Smooth muscle cell (in vitro differentiated cells): ENCODE measurements around the gene CD48. TPM values are rescaled to one million over a fixed set of nuclear protein-coding genes. Genes with fewer than 3 reads are reported as not detected.

ENCODE experiments used
- DNase-seq: peaks from one replicate; lab custom pipeline; 2025; ENCODE audit not compliant: unreplicated experiment; lab: John Stamatoyannopoulos, UW
- H2AFZ ChIP-seq: fragments of 200-600 bp; sonication (generic); 2 replicates; pipeline ENCODE4 v1.6.0; 2016; ENCODE audit warnings: antibody characterized with exemption, low read depth, mild to moderate bottlenecking
- H3F3A ChIP-seq: fragments of 200-600 bp; sonication (generic); 2 replicates; pipeline ENCODE4 v1.6.0; 2017; ENCODE audit warnings: antibody characterized with exemption, low read depth
- H3K27ac ChIP-seq: fragments of 200-600 bp; sonication (generic); 2 replicates; pipeline ENCODE4 v1.5.1; 2016; ENCODE audit warnings: low read depth, mild to moderate bottlenecking
- H3K27me3 ChIP-seq: fragments of 200-600 bp; sonication (generic); 2 replicates; pipeline ENCODE4 v1.6.1; 2016; ENCODE audit warnings: low read depth, mild to moderate bottlenecking
- H3K36me3 ChIP-seq: fragments of 200-600 bp; sonication (generic); 2 replicates; pipeline ENCODE4 v1.5.1; 2016; ENCODE audit warnings: low read depth
- H3K4me1 ChIP-seq: fragments of 200-600 bp; sonication (generic); 2 replicates; pipeline ENCODE4 v1.5.1; 2016; ENCODE audit warnings: low read depth
- H3K4me2 ChIP-seq: fragments of 200-600 bp; sonication (generic); 2 replicates; pipeline ENCODE4 v1.6.0; 2016; ENCODE audit warnings: mild to moderate bottlenecking
- H3K4me3 ChIP-seq: fragments of 200-600 bp; sonication (generic); 2 replicates; pipeline ENCODE4 v1.5.1; 2016; ENCODE audit warnings: mild to moderate bottlenecking
- H3K79me2 ChIP-seq: fragments of 200-600 bp; sonication (generic); 2 replicates; pipeline ENCODE4 v1.6.0; 2016; ENCODE audit warnings: low read depth, mild to moderate bottlenecking
- H3K9ac ChIP-seq: fragments of 200-600 bp; sonication (generic); 2 replicates; pipeline ENCODE4 v1.6.0; 2016; ENCODE audit warnings: low read depth
- H3K9me3 ChIP-seq: fragments of 200-600 bp; sonication (generic); replicated peaks from 2 replicates; pipeline ENCODE4 v1.5.1; 2016; ENCODE audit warnings: low read depth
- H4K20me1 ChIP-seq: fragments of 200-600 bp; sonication (generic); 2 replicates; pipeline ENCODE4 v1.6.0; 2016; ENCODE audit warnings: low read depth
- CTCF ChIP-seq: fragments of 200-600 bp; sonication (generic); IDR thresholded peaks from 2 replicates; pipeline ENCODE4 v1.5.1; 2017; ENCODE audit warnings: borderline replicate concordance, mild to moderate bottlenecking, antibody characterized with exemption; ENCODE audit not compliant: insufficient read depth, poor library complexity, severe bottlenecking
- WGBS: methylation state at CpG from one replicate; pipeline ENCODE4 v1.1.7; 2016; ENCODE audit warnings: low lambda C conversion rate; 5-methylcytosine and 5-hydroxymethylcytosine counted together
- polyA plus RNA-seq: library from polyadenylated mRNA; unstranded; fragments of >200 nt; fragmentation: Nextera tagmentation; extraction: Ambion mirVana; gene quantifications from 2 replicates; pipeline ENCODE4 v1.2.1, GENCODE V29; 2016
- total RNA-seq: library from RNA; depleted of rRNA; stranded (reverse); fragments of >200 nt; gene quantifications from 2 replicates; pipeline ENCODE4 v1.2.3, GENCODE V29; 2014

Gene CD48
- total and polyA plus RNA-seq, 2 experiments from 2014 or later, result 0.37 TPM; not detected in 1

- Histone ChIP-seq H3K27me3 (no peaks in the 10 kb centered on the region), H3K36me3 (no peaks in the 10 kb centered on the region), H3K27ac (no peak overlapping the region), H3K4me2 (no peak overlapping the region), H3K4me3 (no peak overlapping the region), H3K9ac (no peak overlapping the region), H3K9me3 (no peaks in the 10 kb centered on the region), H4K20me1 (no peaks in the 10 kb centered on the region), H3K4me1 (no peaks in the 10 kb centered on the region), H3F3A (no peaks in the 10 kb centered on the region), H3K79me2 (no peaks in the 10 kb centered on the region), H2AFZ (no peak overlapping the region)
- no peak for TF ChIP-seq CTCF
- DNase-seq, result no peak
- 87% methylated on average over 5 of the region's 5 CpGs for WGBS
These were observed 30.2 kb upstream of the CD48 start for GRCh38 chr1:160741612-160742348.

- WGBS, result 90% methylated on average over 4 of the region's 4 CpGs
- no peak for DNase-seq
- no peaks in the 10 kb centered on the region for H3K9me3 ChIP-seq
- H3K4me1 ChIP-seq, result no peaks in the 10 kb centered on the region
- H3F3A ChIP-seq, result no peaks in the 10 kb centered on the region
- H2AFZ ChIP-seq, result no peak overlapping the region
- H3K4me3 ChIP-seq, result no peak overlapping the region
- no peaks in the 10 kb centered on the region for H4K20me1 ChIP-seq
- no peak overlapping the region for H3K9ac ChIP-seq
- no peak for TF ChIP-seq CTCF
- H3K79me2 ChIP-seq, result no peaks in the 10 kb centered on the region
- no peaks in the 10 kb centered on the region for H3K36me3 ChIP-seq
- H3K27ac ChIP-seq, result no peak overlapping the region
- no peak overlapping the region for H3K4me2 ChIP-seq
- H3K27me3 ChIP-seq, result no peaks in the 10 kb centered on the region
These were observed 29.5 kb upstream of the CD48 start for GRCh38 chr1:160741092-160741501.

DNA sequence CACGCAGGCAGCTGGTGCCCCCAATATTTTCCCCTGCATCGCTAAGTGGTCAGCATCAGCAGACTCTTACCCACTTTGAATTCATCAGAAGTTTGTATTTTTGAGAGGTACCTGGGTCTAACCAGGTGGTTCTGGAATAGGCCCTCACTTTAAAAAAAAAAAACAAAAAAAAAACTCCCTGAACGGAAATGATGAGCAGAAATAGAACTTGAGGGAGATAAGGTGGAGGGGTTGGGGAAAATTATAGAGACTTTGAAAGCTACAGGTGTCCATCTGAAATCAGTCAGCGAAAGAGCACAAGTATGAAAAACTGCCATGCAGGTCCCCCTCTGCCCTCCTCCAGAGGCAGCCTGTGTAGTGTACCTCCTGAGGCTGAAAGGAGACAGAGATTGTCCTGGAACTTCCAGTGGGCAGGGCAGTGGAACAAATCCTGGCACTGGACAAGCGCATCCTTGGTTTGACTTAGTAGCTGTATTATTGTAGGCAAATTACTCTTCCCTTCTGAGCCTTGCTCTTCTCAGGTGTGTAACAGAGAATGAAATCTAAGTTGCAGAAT is 28.6 kb upstream of the CD48 start:
- no peaks in the 10 kb centered on the region for H3F3A ChIP-seq
- H3K9ac ChIP-seq, result no peak overlapping the region
- no peak for TF ChIP-seq CTCF
- H2AFZ ChIP-seq, result no peak overlapping the region
- H3K36me3 ChIP-seq, result no peaks in the 10 kb centered on the region
- no peaks in the 10 kb centered on the region for H3K27me3 ChIP-seq
- 94% methylated on average over 5 of the region's 5 CpGs for WGBS
- H3K27ac ChIP-seq, result no peak overlapping the region
- no peaks in the 10 kb centered on the region for H3K79me2 ChIP-seq
- H3K9me3 ChIP-seq, result no peaks in the 10 kb centered on the region
- H3K4me1 ChIP-seq, result no peaks in the 10 kb centered on the region
- H4K20me1 ChIP-seq, result no peaks in the 10 kb centered on the region
- DNase-seq, result no peak
- no peak overlapping the region for H3K4me2 ChIP-seq
- H3K4me3 ChIP-seq, result no peak overlapping the region

DNA sequence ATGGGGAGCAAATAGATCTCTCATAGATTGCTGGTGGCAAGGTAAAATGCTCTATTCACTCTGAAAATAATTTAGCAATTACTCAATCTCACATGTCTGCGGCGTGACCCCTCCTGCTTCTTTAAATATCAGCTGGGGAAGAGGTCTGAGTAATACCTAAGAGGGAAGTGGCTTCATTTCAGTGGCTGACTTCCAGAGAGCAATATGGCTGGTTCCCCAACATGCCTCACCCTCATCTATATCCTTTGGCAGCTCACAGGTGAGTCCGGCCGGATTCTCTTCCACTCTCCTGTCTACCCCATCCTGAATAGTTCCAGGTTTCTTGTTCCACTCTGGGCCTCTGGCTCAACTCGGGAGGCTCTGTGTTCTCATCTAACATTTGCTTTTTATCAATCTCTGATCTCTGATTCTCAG is 27.5 kb upstream of the CD48 start, which contains the start of gene SLAMF7:
Gene SLAMF7 (plus strand): TSS at position 150 of the 414 bp plus-strand sequence. CDS start 55 bp downstream, at position 205.
- H3K27ac ChIP-seq, result no peak within 1 kb of the TSS
- H4K20me1 ChIP-seq, result no peaks in the 10 kb centered on the region
- DNase-seq, result no peak
- H3F3A ChIP-seq, result no peaks in the 10 kb centered on the region
- no peaks in the 10 kb centered on the region for H3K27me3 ChIP-seq
- no peak within 1 kb of the TSS for H2AFZ ChIP-seq
- WGBS, result 88% methylated on average over 5 of the region's 5 CpGs
- H3K4me1 ChIP-seq, result no peaks in the 10 kb centered on the region
- H3K4me3 ChIP-seq, result no peak within 1 kb of the TSS
- H3K9me3 ChIP-seq, result no peaks in the 10 kb centered on the region
- no peak for TF ChIP-seq CTCF
- H3K36me3 ChIP-seq, result no peaks in the 10 kb centered on the region
- H3K4me2 ChIP-seq, result no peak within 1 kb of the TSS
- H3K79me2 ChIP-seq, result no peaks in the 10 kb centered on the region
- H3K9ac ChIP-seq, result no peak within 1 kb of the TSS
